NCI-H1436 treated with DMSO at 0.1 percent for 48 hours (cell line): Measurements from ENCODE around the gene UNC119B.

Experiments
- DNase-seq: peaks from one replicate; lab custom pipeline; 2025; lab: John Stamatoyannopoulos, UW

Gene UNC119B

GRCh38 chr12:120767071-120768024, 57.1 kb downstream of the UNC119B start:
- peak; percentile 49 for DNase-seq

- DNase-seq = no peak
These were observed 60.8 kb downstream of the UNC119B start for GRCh38 chr12:120771097-120771496.
